ENCODE data around the gene ASTN2. TPM values are rescaled to one million over a fixed set of nuclear protein-coding genes. Genes with fewer than 3 reads are reported as not detected.

Gene ASTN2
- total and polyA plus RNA-seq, 4 donors, result 0.57 to 2.9 (median 1.4) TPM

DNA sequence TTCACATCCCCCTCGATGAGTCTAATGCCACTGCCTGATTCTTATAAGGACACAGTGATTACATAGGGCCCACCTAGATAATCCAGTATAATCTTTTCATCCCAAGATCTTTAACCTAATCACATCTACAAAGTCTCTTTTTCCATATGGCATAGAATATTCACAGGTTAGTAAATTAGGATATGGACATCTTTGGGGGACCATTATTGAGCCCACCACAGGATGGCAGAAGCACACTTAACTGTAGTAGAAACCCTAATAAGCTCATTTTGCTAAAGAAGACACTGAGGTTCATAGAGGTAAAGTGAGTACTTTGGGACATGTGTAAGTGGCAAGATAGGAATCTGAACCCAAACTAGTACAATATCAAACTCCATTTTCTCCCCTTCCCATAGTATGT lies 38.9 kb downstream of the ASTN2 start:
- Histone ChIP-seq H3K27ac (ENCODE audit: low read depth in 1 of 2, low read length in 2 of 2) (no peak overlapping the region), H3K9ac (ENCODE audit: low read depth in 1 of 2, low read length in 2 of 2) (no peak overlapping the region), H3K4me3 (ENCODE audit: low read depth in 1 of 3, low read length in 3 of 3) (no peak overlapping the region), H3K9me3 (ENCODE audit: control insufficient read depth in 4 of 4, low read length in 3 of 4) (no peaks in the 10 kb centered on the region), H3K36me3 (ENCODE audit: control insufficient read depth in 4 of 4, insufficient read depth in 3 of 4, low read depth in 1 of 4, low read length in 3 of 4) (no peaks in the 10 kb centered on the region), H3K27me3 (ENCODE audit: control insufficient read depth in 4 of 4, insufficient read depth in 4 of 4, low read length in 3 of 4) (no peaks in the 10 kb centered on the region), H3K4me1 (ENCODE audit: control insufficient read depth in 4 of 4, insufficient read depth in 4 of 4, low read length in 3 of 4) (no peaks in the 10 kb centered on the region)
- WGBS, result 80% methylated on average over 1 of the region's 1 CpG
- no peak for DNase-seq (ENCODE audit: low spot score)
- no peak for TF ChIP-seq FOXA1 (IDR thresholded peaks at IDR 0.05)
- TF ChIP-seq, protein P1, sequence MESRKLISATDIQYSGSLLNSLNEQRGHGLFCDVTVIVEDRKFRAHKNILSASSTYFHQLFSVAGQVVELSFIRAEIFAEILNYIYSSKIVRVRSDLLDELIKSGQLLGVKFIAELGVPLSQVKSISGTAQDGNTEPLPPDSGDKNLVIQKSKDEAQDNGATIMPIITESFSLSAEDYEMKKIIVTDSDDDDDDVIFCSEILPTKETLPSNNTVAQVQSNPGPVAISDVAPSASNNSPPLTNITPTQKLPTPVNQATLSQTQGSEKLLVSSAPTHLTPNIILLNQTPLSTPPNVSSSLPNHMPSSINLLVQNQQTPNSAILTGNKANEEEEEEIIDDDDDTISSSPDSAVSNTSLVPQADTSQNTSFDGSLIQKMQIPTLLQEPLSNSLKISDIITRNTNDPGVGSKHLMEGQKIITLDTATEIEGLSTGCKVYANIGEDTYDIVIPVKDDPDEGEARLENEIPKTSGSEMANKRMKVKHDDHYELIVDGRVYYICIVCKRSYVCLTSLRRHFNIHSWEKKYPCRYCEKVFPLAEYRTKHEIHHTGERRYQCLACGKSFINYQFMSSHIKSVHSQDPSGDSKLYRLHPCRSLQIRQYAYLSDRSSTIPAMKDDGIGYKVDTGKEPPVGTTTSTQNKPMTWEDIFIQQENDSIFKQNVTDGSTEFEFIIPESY (IDR thresholded peaks at IDR 0.05), result no peak
- no peak for TF ChIP-seq RXRA (IDR thresholded peaks at IDR 0.05)
- no peak for TF ChIP-seq REST (IDR thresholded peaks at IDR 0.05)
- no peak for TF ChIP-seq SP1 (IDR thresholded peaks at IDR 0.05)
- TF ChIP-seq RAD21 (IDR thresholded peaks at IDR 0.05), result no peak

- Histone ChIP-seq H3K9me3 (ENCODE audit: control insufficient read depth in 4 of 4, low read length in 3 of 4) (no peaks in the 10 kb centered on the region), H3K27me3 (ENCODE audit: control insufficient read depth in 4 of 4, insufficient read depth in 4 of 4, low read length in 3 of 4) (no peaks in the 10 kb centered on the region), H3K27ac (ENCODE audit: low read depth in 1 of 2, low read length in 2 of 2) (no peak overlapping the region), H3K4me3 (ENCODE audit: low read depth in 1 of 3, low read length in 3 of 3) (no peak overlapping the region), H3K36me3 (ENCODE audit: control insufficient read depth in 4 of 4, insufficient read depth in 3 of 4, low read depth in 1 of 4, low read length in 3 of 4) (no peaks in the 10 kb centered on the region), H3K4me1 (ENCODE audit: control insufficient read depth in 4 of 4, insufficient read depth in 4 of 4, low read length in 3 of 4) (no peaks in the 10 kb centered on the region), H3K9ac (ENCODE audit: low read depth in 1 of 2, low read length in 2 of 2) (no peak overlapping the region)
- no peak for DNase-seq (ENCODE audit: low spot score)
- TF ChIP-seq FOXA2 (IDR thresholded peaks at IDR 0.05), result no peak
- no peak for TF ChIP-seq EGR1 (IDR thresholded peaks at IDR 0.05; ENCODE audit: low read depth in 2 of 2)
- TF ChIP-seq, protein P2, sequence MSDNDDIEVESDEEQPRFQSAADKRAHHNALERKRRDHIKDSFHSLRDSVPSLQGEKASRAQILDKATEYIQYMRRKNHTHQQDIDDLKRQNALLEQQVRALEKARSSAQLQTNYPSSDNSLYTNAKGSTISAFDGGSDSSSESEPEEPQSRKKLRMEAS (IDR thresholded peaks at IDR 0.05), result no peak
- TF ChIP-seq CTCF (IDR thresholded peaks at IDR 0.05; ENCODE audit: low read depth, low read length, missing input control), result no peak
- no peak for TF ChIP-seq REST (IDR thresholded peaks at IDR 0.05)
- TF ChIP-seq RAD21 (IDR thresholded peaks at IDR 0.05), result no peak
- TF ChIP-seq YY1 (IDR thresholded peaks at IDR 0.05), result no peak
- no peak for TF ChIP-seq GABPA (IDR thresholded peaks at IDR 0.05 in 1 of 2, conservative IDR thresholded peaks at IDR 0.05 in 1 of 2)
- TF ChIP-seq HNF4A (conservative IDR thresholded peaks at IDR 0.05), result no peak
- TF ChIP-seq, protein P1 (IDR thresholded peaks at IDR 0.05), result no peak
- TF ChIP-seq SP1 (IDR thresholded peaks at IDR 0.05), result no peak
- no peak for TF ChIP-seq RXRA (IDR thresholded peaks at IDR 0.05)
- TF ChIP-seq TAF1 (conservative IDR thresholded peaks at IDR 0.05), result no peak
- TF ChIP-seq JUND (IDR thresholded peaks at IDR 0.05), result no peak
- TF ChIP-seq, protein P3, sequence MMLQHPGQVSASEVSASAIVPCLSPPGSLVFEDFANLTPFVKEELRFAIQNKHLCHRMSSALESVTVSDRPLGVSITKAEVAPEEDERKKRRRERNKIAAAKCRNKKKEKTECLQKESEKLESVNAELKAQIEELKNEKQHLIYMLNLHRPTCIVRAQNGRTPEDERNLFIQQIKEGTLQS (IDR thresholded peaks at IDR 0.05), result no peak
- TF ChIP-seq NR2F2 (IDR thresholded peaks at IDR 0.05), result no peak
- TF ChIP-seq FOXA1 (IDR thresholded peaks at IDR 0.05), result no peak
- TF ChIP-seq HNF4G (IDR thresholded peaks at IDR 0.05), result no peak
- 61% methylated on average over 4 of the region's 4 CpGs for WGBS
Measured at GRCh38 chr9:117374076-117374725, 40.7 kb downstream of the ASTN2 start.

Data from liver (tissue), 9 donors.